K562 (cell line): ENCODE data around the gene AKAP13. TPM values are rescaled to one million over a fixed set of nuclear protein-coding genes. Genes with fewer than 3 reads are reported as not detected.

ENCODE experiments used
- ATAC-seq: fragments of 200-7000 bp; cut with Tn5 transposase; 3 replicates; pipeline ENCODE4 v1.9.1; 2020; ENCODE audit warnings: moderate library complexity
- BruUV-seq: library from RNA; stranded (reverse); fragments of 400-500 nt; replicated peaks from 2 replicates; lab custom pipeline; 2021; lab: Mats Ljungman, UMichigan
- CTCF ChIA-PET: fragments of 300-600 bp; formaldehyde crosslinking; extraction: SDS; loops from one replicate; lab custom pipeline; 2021; ENCODE audit warnings: low intra/inter-chr PET ratio; lab: Yijun Ruan, JAX
- POLR2A ChIA-PET: fragments of 300-600, 350-650 bp; sonication (Branson Sonifier 250); formaldehyde crosslinking; extraction: SDS; loops from one replicate; lab custom pipeline; 2021; ENCODE audit warnings: antibody characterized with exemption, inconsistent platforms; lab: Yijun Ruan, JAX
- DNase-seq, 4 experiments: peaks; one replicate each; pipeline versions ENCODE4 v3.0.0 to v3.0.0-alpha.2; 2011 to 2018; ENCODE audit warnings: low spot score in 3 of 4, mixed read lengths in 3 of 4; ENCODE audit errors: extremely low read depth in 1 of 4
- FAIRE-seq: peaks from 2 replicates; lab custom pipeline; 2011; peaks lifted over from hg19 to GRCh38; lab: Jason Lieb, UNC
- H2AFZ ChIP-seq: 2 replicates; pipeline ENCODE4 v1.6.0; 2011; ENCODE audit warnings: low read depth, low read length, control low read depth, inconsistent platforms
- H3K27ac ChIP-seq: fragments of 200-600 bp; 3 replicates; pipeline ENCODE4 v1.8.0; 2011; ENCODE audit warnings: low read depth, mild to moderate bottlenecking, control low read depth, inconsistent platforms, low read length, moderate library complexity, mixed read lengths; ENCODE audit errors: extremely low read depth
- H3K27me3 ChIP-seq, 2 experiments: fragments of 300-600 bp in 1 of 2; 2 replicates in 1 of 2; 3 replicates in 1 of 2; pipeline versions ENCODE4 v1.6.0 to v1.8.0; 2011; ENCODE audit warnings: inconsistent platforms in 2 of 2, low read length in 2 of 2, mild to moderate bottlenecking in 1 of 2, mixed read lengths in 1 of 2, moderate library complexity in 1 of 2; ENCODE audit not compliant: control insufficient read depth in 2 of 2, insufficient read depth in 2 of 2
- H3K36me3 ChIP-seq: fragments of 300-600 bp; 3 replicates; pipeline ENCODE4 v1.8.0; 2011; ENCODE audit warnings: mild to moderate bottlenecking, low read length, inconsistent platforms; ENCODE audit not compliant: control insufficient read depth, insufficient read depth
- H3K4me1 ChIP-seq, 2 experiments: fragments of 200-600 bp in 1 of 2; replicated peaks in 1 of 2; 2 replicates in 1 of 2; 3 replicates in 1 of 2; pipeline versions ENCODE4 v1.5.1 to v1.8.0; 2011; ENCODE audit warnings: inconsistent platforms in 2 of 2, low read length in 2 of 2, mild to moderate bottlenecking in 1 of 2, mixed read lengths in 1 of 2, moderate library complexity in 1 of 2; ENCODE audit not compliant: control insufficient read depth in 2 of 2, insufficient read depth in 2 of 2
- H3K4me2 ChIP-seq: 2 replicates; pipeline ENCODE4 v1.6.1; 2011; ENCODE audit warnings: low read length, control low read depth, inconsistent platforms, mixed read lengths; ENCODE audit not compliant: insufficient read depth
- H3K4me3 ChIP-seq: fragments of 200-600 bp; sonication (generic), shearing (Covaris generic); 2 replicates; pipeline ENCODE4 v1.5.1; 2016; ENCODE audit warnings: control low read depth, inconsistent platforms
- H3K79me2 ChIP-seq: fragments of 200-600 bp; 3 replicates; pipeline ENCODE4 v1.8.0; 2011; ENCODE audit warnings: low read length, inconsistent platforms; ENCODE audit not compliant: control insufficient read depth, insufficient read depth
- H3K9ac ChIP-seq, 2 experiments: 2 replicates each; pipeline versions ENCODE4 v1.6.0 to v1.6.1; 2011; ENCODE audit warnings: low read depth in 2 of 2, low read length in 2 of 2, control low read depth in 1 of 2, inconsistent platforms in 1 of 2, mild to moderate bottlenecking in 1 of 2, mixed read lengths in 1 of 2; ENCODE audit not compliant: insufficient read depth in 1 of 2
- H3K9me1 ChIP-seq: one replicate; pipeline ENCODE4 v1.6.0; 2011; ENCODE audit warnings: inconsistent platforms, mild to moderate bottlenecking, low read length, moderate library complexity; ENCODE audit not compliant: control insufficient read depth, insufficient read depth
- H3K9me3 ChIP-seq: replicated peaks from 2 replicates; pipeline ENCODE4 v1.5.1; 2011; ENCODE audit warnings: low read depth, low read length, inconsistent platforms; ENCODE audit not compliant: control insufficient read depth, insufficient read depth
- H4K20me1 ChIP-seq: replicated peaks from 2 replicates; pipeline ENCODE4 v1.6.1; 2011; ENCODE audit warnings: low read length, inconsistent platforms, mixed read lengths; ENCODE audit not compliant: control insufficient read depth, insufficient read depth
- ATF7 ChIP-seq: fragments of 450-650 bp; IDR thresholded peaks from 2 replicates; pipeline ENCODE4 v1.7.1; 2014; ENCODE audit warnings: mild to moderate bottlenecking, moderate library complexity
- IFI16 ChIP-seq: fragments of 250-450 bp; sonication (Bioruptor Pico); IDR thresholded peaks from 2 replicates; pipeline ENCODE4 v2.1.2; 2022; ENCODE audit warnings: mild to moderate bottlenecking, inconsistent platforms
- MAX ChIP-seq: sonication (generic); formaldehyde crosslinking; IDR thresholded peaks from 2 replicates; pipeline ENCODE4 v1.9.0; 2022; ENCODE audit warnings: mild to moderate bottlenecking, missing genetic modification reagents
- MTA2 ChIP-seq: fragments of 450-650 bp; IDR thresholded peaks from 2 replicates; pipeline ENCODE4 v1.6.1; 2016; ENCODE audit warnings: low read depth
- NCOA1 ChIP-seq: fragments of 450-650 bp; IDR thresholded peaks from 2 replicates; pipeline ENCODE4 v1.6.1; 2016; ENCODE audit warnings: low read depth
- PHF21A ChIP-seq: fragments of 450-650 bp; IDR thresholded peaks from 2 replicates; pipeline ENCODE4 v1.6.1; 2017; ENCODE audit warnings: low read depth, borderline replicate concordance
- RBM34 ChIP-seq: fragments of 200-400 bp; formaldehyde crosslinking; IDR thresholded peaks from 2 replicates; pipeline ENCODE4 v1.6.1; 2018; ENCODE audit warnings: low read length, borderline replicate concordance; ENCODE audit not compliant: insufficient read depth
- SAFB ChIP-seq: fragments of 200-400 bp; formaldehyde crosslinking; IDR thresholded peaks from 2 replicates; pipeline ENCODE4 v1.6.1; 2017; ENCODE audit warnings: low read depth, low read length, borderline replicate concordance
- SIN3A ChIP-seq, 2 experiments: fragments of 150-350 bp in 1 of 2; IDR thresholded peaks; 2 replicates each; pipeline ENCODE4 v1.6.1; 2011 to 2016; ENCODE audit warnings: borderline replicate concordance in 2 of 2, low read depth in 2 of 2, low read length in 2 of 2, mild to moderate bottlenecking in 2 of 2, moderate library complexity in 2 of 2; ENCODE audit not compliant: control insufficient read depth in 1 of 2
- TCF15 ChIP-seq: fragments of 250-450 bp; sonication (Bioruptor Pico); IDR thresholded peaks from 2 replicates; pipeline ENCODE4 v1.8.0; 2022; ENCODE audit warnings: moderate library complexity, mild to moderate bottlenecking, inconsistent platforms
- ZNF384 ChIP-seq: IDR thresholded peaks from 2 replicates; pipeline ENCODE4 v1.6.1; 2012; ENCODE audit warnings: low read depth, low read length, improper control_type of control experiment
- ZNF511 ChIP-seq: sonication (generic); formaldehyde crosslinking; IDR thresholded peaks from 2 replicates; pipeline ENCODE4 v1.8.0; 2022; ENCODE audit warnings: mild to moderate bottlenecking, missing genetic modification reagents
- ZNF57 ChIP-seq: fragments of 450-650 bp; formaldehyde crosslinking; IDR thresholded peaks from 2 replicates; pipeline ENCODE4 v1.4.0; 2020; ENCODE audit warnings: mild to moderate bottlenecking, moderate library complexity
- WGBS: fragments of 100-300 bp; shearing (Covaris generic); methylation state at CpG from one replicate; pipeline ENCODE4 v1.1.6; 2016; ENCODE audit warnings: low coverage, mixed read lengths; ENCODE audit not compliant: insufficient coverage; ENCODE audit errors: missing lambda C conversion rate; 5-methylcytosine and 5-hydroxymethylcytosine counted together
- in situ Hi-C: fragments of 300-500 bp; cut with MboI; formaldehyde crosslinking; loops from 4 replicates; pipeline ENCODE4 v1.15.0; 2018; ENCODE audit warnings: inconsistent platforms, mixed read lengths
- intact Hi-C: fragments of 100-400 bp; cut with micrococcal nuclease; formaldehyde crosslinking; loops from 2 replicates; pipeline ENCODE4 v1.14.2; 2022
- polyA plus RNA-seq, 8 experiments: library from polyadenylated mRNA; depleted of rRNA in 4 of 8; stranded (reverse) in 5 of 8; unstranded in 3 of 8; fragments of >200 nt; fragmentation: Nextera tagmentation in 2 of 8; fragmentation: Illumina TruSeq in 1 of 8; extraction: Ambion mirVana in 2 of 8; extraction: Trizol in 1 of 8; gene quantifications; 2 replicates each; pipeline versions ENCODE4 v1.2.1 to v1.2.3, GENCODE V29; 2011 to 2014; ENCODE audit warnings: inconsistent platforms in 1 of 8, missing spikeins in 1 of 8
- total RNA-seq, 7 experiments: library from RNA; depleted of rRNA in 6 of 7; stranded (reverse); fragments of >200 nt in 6 of 7; fragmentation: Illumina TruSeq in 2 of 7; extraction: Trizol in 2 of 7; gene quantifications; 2 replicates each; pipeline versions ENCODE4 v1.2.1 to v1.2.3, GENCODE V29; 2011 to 2021; ENCODE audit warnings: low replicate concordance in 1 of 7

AKAP13 gene
- total and polyA plus RNA-seq, 9 of the 15 experiments (the other 6 are each of a cell fraction or from before 2014, with no cell fraction given) = 0.03 to 1.7 (median 0.42) TPM

DNA sequence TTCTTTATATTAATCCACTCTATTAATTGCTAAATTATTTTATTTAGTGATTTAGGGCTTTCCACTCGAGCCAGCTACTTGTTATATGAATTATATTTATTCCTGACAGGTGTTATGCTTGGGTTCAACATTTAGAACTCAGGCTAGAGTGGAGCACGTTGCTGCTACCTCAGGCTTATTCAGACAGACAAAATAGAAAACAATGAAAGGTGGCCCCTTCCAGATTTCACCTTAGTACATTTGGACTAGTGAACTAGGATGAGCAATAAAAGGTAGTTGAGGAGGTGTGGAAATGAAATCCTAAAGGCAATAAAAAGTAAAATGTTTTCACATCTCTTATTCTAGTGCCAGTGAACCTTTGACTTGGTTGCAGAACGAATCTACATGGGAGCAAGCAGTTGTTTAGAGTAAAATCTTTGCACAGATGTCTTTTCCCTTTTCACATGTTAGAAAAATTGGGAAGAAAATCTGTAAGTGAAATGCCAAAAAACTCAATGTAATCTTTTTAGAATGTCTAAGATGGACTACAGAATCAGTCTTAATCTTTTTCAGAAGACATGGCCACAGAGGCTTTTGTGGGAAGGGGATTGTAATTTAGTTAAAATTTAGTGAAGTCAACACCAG is 63.8 kb downstream of the AKAP13 start (continued):
- no peak for TF ChIP-seq ZNF511 (CRISPR knock-in tag)
- no peak for TF ChIP-seq IFI16 (CRISPR knock-in tag)
- TF ChIP-seq MTA2 = no peak
- TF ChIP-seq, all 486 proteins: peak for 0

GRCh38 chr15:85445361-85445760 is 65.0 kb downstream of the AKAP13 start:
- H3K27me3 ChIP-seq = no peaks in the 10 kb centered on the region
- FAIRE-seq (no peak), DNase-seq (no peak), ATAC-seq (no peak)
- BruUV-seq = no TSS peak
- POLR2A ChIA-PET = no interaction called here
- H3K4me1 ChIP-seq = no peaks in the 10 kb centered on the region
- no peaks in the 10 kb centered on the region for H3K9me3 ChIP-seq
- H3K27ac ChIP-seq = no peak overlapping the region
- in situ Hi-C loops = no loop called here
- no peak overlapping the region for H3K4me2 ChIP-seq
- no peak for TF ChIP-seq SIN3A (IDR thresholded peaks at IDR 0.05; ENCODE audit: borderline replicate concordance in 2 of 2, control insufficient read depth in 1 of 2, low read depth in 2 of 2, low read length in 2 of 2)
- TF ChIP-seq ZNF57 (CRISPR knock-in tag) = no peak
- no peak for TF ChIP-seq PHF21A
- no peak for TF ChIP-seq SAFB
- no peak for TF ChIP-seq RBM34
- no peak for TF ChIP-seq MAX (CRISPR knock-in tag)
- no peak for TF ChIP-seq ATF7
- TF ChIP-seq ZNF384 = no peak
- TF ChIP-seq TCF15 = no peak
- TF ChIP-seq NCOA1 = no peak
- H3K9me1 ChIP-seq = no peaks in the 10 kb centered on the region
- intact Hi-C loops = no loop called here
- H2AFZ ChIP-seq = no peak overlapping the region
- no peaks in the 10 kb centered on the region for H3K36me3 ChIP-seq
- H3K79me2 ChIP-seq = no peaks in the 10 kb centered on the region
- H3K9ac ChIP-seq = no peak overlapping the region
- H3K4me3 ChIP-seq = no peak overlapping the region
- CTCF ChIA-PET = no interaction called here
- WGBS = 0% methylated on average over 1 of the region's 1 CpG
- no peaks in the 10 kb centered on the region for H4K20me1 ChIP-seq
